Measurements from ENCODE around the gene TOE1. TPM values are rescaled to one million over a fixed set of nuclear protein-coding genes. Genes with fewer than 3 reads are reported as not detected.

The TOE1 gene
- total and polyA plus RNA-seq, 2 of the 8 experiments (the other 6 are each of a cell fraction or from before 2014, with no cell fraction given), result 15.2 to 25.8 TPM

- H2AFZ ChIP-seq (ENCODE audit: low read length), result no peak overlapping the region
- H2BK5ac ChIP-seq (ENCODE audit: low read depth, low read length), result no peak overlapping the region
- peaks cover 10% of the 10 kb centered on the region for H3K79me1 ChIP-seq (ENCODE audit: low read depth, low read length)
- H3K27me3 ChIP-seq (replicated peaks in 1 of 4; ENCODE audit: control insufficient read depth in 3 of 4, extremely low read depth in 1 of 4, insufficient read depth in 3 of 4, low read length in 3 of 4), result no peaks in the 10 kb centered on the region
- H2BK15ac ChIP-seq (ENCODE audit: low read length), result no peak overlapping the region
- no peaks in the 10 kb centered on the region for H3K9me3 ChIP-seq (ENCODE audit: insufficient read depth in 2 of 2, low read depth in 1 of 2, low read length in 1 of 2)
- H2BK12ac ChIP-seq (ENCODE audit: low read depth, low read length), result no peak overlapping the region
- H3K9ac ChIP-seq (replicated peaks in 1 of 4; ENCODE audit: extremely low read depth in 1 of 4, low read depth in 3 of 4, low read length in 3 of 4), result no peak overlapping the region
- no peak overlapping the region for H2AK5ac ChIP-seq (ENCODE audit: low read depth, low read length)
- H2BK120ac ChIP-seq (replicated peaks; ENCODE audit: low read depth, low read length), result no peak overlapping the region
- H3K4me1 ChIP-seq (replicated peaks in 1 of 4; ENCODE audit: control insufficient read depth in 3 of 4, insufficient read depth in 4 of 4, low read length in 3 of 4), result peaks cover 4 to 16% (median 6%) of the 10 kb centered on the region in 4 experiments; a peak in 6 of 7 replicates
- H3K14ac ChIP-seq (ENCODE audit: insufficient read length), result no peak overlapping the region
- WGBS, 2 experiments (ENCODE audit: extremely low coverage in 1 of 2, insufficient coverage in 1 of 2, insufficient read length in 1 of 2, insufficient replicate concordance in 2 of 2, low coverage in 1 of 2, low lambda C conversion rate in 2 of 2, missing lambda C conversion rate in 1 of 2), result 95% methylated on average over 10 of the region's 10 CpGs; no CpG with 5 or more reads in 1 of the 2 experiments
- no peak overlapping the region for H3K4me3 ChIP-seq (ENCODE audit: extremely low read depth in 1 of 4, insufficient read depth in 2 of 4, low read depth in 3 of 4, low read length in 4 of 4)
- H4K91ac ChIP-seq (replicated peaks; ENCODE audit: insufficient read length, low read length), result no peak overlapping the region
- ChIA-PET CTCF (ENCODE audit: partially characterized antibody) (interaction anchor here (0.8 to 1.8 kb wide), 4 partner anchors 11 to 161 kb away, joined by 3 to 6 read pairs (median 3); no protein-coding TSS in a partner anchor), POLR2A (ENCODE audit: partially characterized antibody) (interaction anchor here (0.6 to 21.4 kb wide), 5 partner anchors 8 to 219 kb away, joined by 3 to 472 read pairs (median 194); partner anchors contain the start of genes AKR1A1, HPDL, MUTYH and TOE1)
- H3K18ac ChIP-seq (ENCODE audit: extremely low read depth, low read length), result no peak overlapping the region
- H4K8ac ChIP-seq (ENCODE audit: extremely low read depth, insufficient read depth, low read length), result no peak overlapping the region
- no peak overlapping the region for H4K5ac ChIP-seq (ENCODE audit: insufficient read length, low read depth, low read length)
- H3K4me2 ChIP-seq (ENCODE audit: insufficient read depth in 1 of 2, low read depth in 2 of 2, low read length in 2 of 2), result no peak overlapping the region
- no peak for DNase-seq (ENCODE audit: low read depth in 1 of 2, low spot score in 2 of 2)
- no peak overlapping the region for H3K27ac ChIP-seq (ENCODE audit: low read depth, low read length)
- H3K23ac ChIP-seq (ENCODE audit: insufficient read length), result no peak overlapping the region
- peaks cover 8 to 46% (median 25%) of the 10 kb centered on the region in 4 experiments; a peak in 5 of 8 replicates for H3K36me3 ChIP-seq (ENCODE audit: control insufficient read depth in 2 of 4, insufficient read depth in 4 of 4, low read length in 3 of 4)
- H4K20me1 ChIP-seq (replicated peaks in 1 of 2; ENCODE audit: control insufficient read depth in 1 of 2, insufficient read depth in 2 of 2, low read length in 2 of 2), result peaks cover 0 to 2% of the 10 kb centered on the region in 2 experiments
- no peak for FAIRE-seq
- H3K56ac ChIP-seq (replicated peaks; ENCODE audit: insufficient read length, low read depth, low read length), result no peak overlapping the region
- peaks cover under 1 to 20% of the 10 kb centered on the region in 2 experiments; a peak in 3 of 4 replicates for H3K79me2 ChIP-seq (ENCODE audit: control insufficient read depth in 1 of 2, insufficient read depth in 2 of 2, low read length in 2 of 2)
- no peak overlapping the region for H2BK20ac ChIP-seq (ENCODE audit: low read length)
- H3K23me2 ChIP-seq (ENCODE audit: low read depth, low read length), result peaks cover 7% of the 10 kb centered on the region; the same call in 1 of the 2 replicates
- H3K4ac ChIP-seq (replicated peaks; ENCODE audit: insufficient read length, low read depth, low read length), result no peak overlapping the region
- no peak for TF ChIP-seq RAD21 (IDR thresholded peaks at IDR 0.05 in 1 of 2, conservative IDR thresholded peaks at IDR 0.05 in 1 of 2; ENCODE audit: low read depth in 2 of 2, low read length in 2 of 2)
Measured at GRCh38 chr1:45332346-45332720, 7.6 kb upstream of the TOE1 start.
